Measurements from ENCODE around the gene SLC35B2. TPM values are rescaled to one million over a fixed set of nuclear protein-coding genes. Genes with fewer than 3 reads are reported as not detected.

The SLC35B2 gene
- total RNA-seq, 1 experiment from 2014 or later, result 143 TPM

GRCh38 chr6:44228031-44228430, 29.3 kb downstream of the SLC35B2 start:
- Mint-ChIP-seq H3K9me3 (ENCODE audit: low read depth, unreplicated experiment) (no peaks in the 10 kb centered on the region), H3K4me3 (ENCODE audit: low read depth, unreplicated experiment) (no peak overlapping the region), H3K4me1 (ENCODE audit: low read depth, unreplicated experiment) (peaks cover 31% of the 10 kb centered on the region), H3K27ac (ENCODE audit: unreplicated experiment) (no peak overlapping the region), H3K27me3 (ENCODE audit: unreplicated experiment) (no peaks in the 10 kb centered on the region), H3K36me3 (ENCODE audit: insufficient read depth, unreplicated experiment) (peaks cover 24% of the 10 kb centered on the region)
- no TSS peak for BruUV-seq (replicated peaks)
- no peak for TF ChIP-seq CTCF (IDR thresholded peaks at IDR 0.05; ENCODE audit: unreplicated experiment)
- no peak for DNase-seq
- intact Hi-C loops (cut with micrococcal nuclease; ENCODE audit: unreplicated experiment), result no loop called here
- CTCF ChIA-PET, result interaction anchor here (1.1 to 1.9 kb wide), 2 partner anchors 10 to 51 kb away, joined by 3 to 5 read pairs; no protein-coding TSS in a partner anchor

GRCh38 chr6:44227148-44227793, 30.1 kb downstream of the SLC35B2 start:
- Mint-ChIP-seq H3K9me3 (ENCODE audit: low read depth, unreplicated experiment) (no peaks in the 10 kb centered on the region), H3K4me1 (ENCODE audit: low read depth, unreplicated experiment) (peaks cover 38% of the 10 kb centered on the region), H3K27me3 (ENCODE audit: unreplicated experiment) (no peaks in the 10 kb centered on the region), H3K4me3 (ENCODE audit: low read depth, unreplicated experiment) (no peak overlapping the region), H3K36me3 (ENCODE audit: insufficient read depth, unreplicated experiment) (peaks cover 28% of the 10 kb centered on the region), H3K27ac (ENCODE audit: unreplicated experiment) (no peak overlapping the region)
- intact Hi-C loops (cut with micrococcal nuclease; ENCODE audit: unreplicated experiment), result no loop called here
- DNase-seq, result no peak
- no peak for TF ChIP-seq CTCF (IDR thresholded peaks at IDR 0.05; ENCODE audit: unreplicated experiment)
- no TSS peak for BruUV-seq (replicated peaks)
- CTCF ChIA-PET, result interaction anchor here (1.1 to 1.9 kb wide), 2 partner anchors 10 to 50 kb away, joined by 3 to 5 read pairs; no protein-coding TSS in a partner anchor

GRCh38 chr6:44226368-44227147, 30.8 kb downstream of the SLC35B2 start:
- Mint-ChIP-seq H3K4me1 (ENCODE audit: low read depth, unreplicated experiment) (peaks cover 45% of the 10 kb centered on the region), H3K27ac (ENCODE audit: unreplicated experiment) (no peak overlapping the region), H3K9me3 (ENCODE audit: low read depth, unreplicated experiment) (no peaks in the 10 kb centered on the region), H3K27me3 (ENCODE audit: unreplicated experiment) (no peaks in the 10 kb centered on the region), H3K4me3 (ENCODE audit: low read depth, unreplicated experiment) (no peak overlapping the region), H3K36me3 (ENCODE audit: insufficient read depth, unreplicated experiment) (peaks cover 28% of the 10 kb centered on the region)
- CTCF ChIA-PET, result interaction anchor here (1.9 kb wide), 1 partner anchor 11 kb away, joined by 5 read pairs; no protein-coding TSS in a partner anchor
- TF ChIP-seq CTCF (IDR thresholded peaks at IDR 0.05; ENCODE audit: unreplicated experiment), result no peak
- BruUV-seq (replicated peaks), result no TSS peak
- DNase-seq, result no peak
- intact Hi-C loops (cut with micrococcal nuclease; ENCODE audit: unreplicated experiment), result no loop called here

- no peak overlapping the region for H3K4me3 Mint-ChIP-seq (ENCODE audit: low read depth, unreplicated experiment)
- intact Hi-C loops (cut with micrococcal nuclease; ENCODE audit: unreplicated experiment), result no loop called here
- CTCF ChIA-PET, result interaction anchor here (0.5 to 2.7 kb wide), 3 partner anchors 8 to 22 kb away, joined by 3 to 12 read pairs (median 7); no protein-coding TSS in a partner anchor
- no TSS peak for BruUV-seq (replicated peaks)
- H3K27ac Mint-ChIP-seq (ENCODE audit: unreplicated experiment), result no peak overlapping the region
- no peak for TF ChIP-seq CTCF (IDR thresholded peaks at IDR 0.05; ENCODE audit: unreplicated experiment)
- H3K9me3 Mint-ChIP-seq (ENCODE audit: low read depth, unreplicated experiment), result no peaks in the 10 kb centered on the region
- peaks cover 34% of the 10 kb centered on the region for H3K36me3 Mint-ChIP-seq (ENCODE audit: insufficient read depth, unreplicated experiment)
- H3K27me3 Mint-ChIP-seq (ENCODE audit: unreplicated experiment), result no peaks in the 10 kb centered on the region
- peaks cover 53% of the 10 kb centered on the region for H3K4me1 Mint-ChIP-seq (ENCODE audit: low read depth, unreplicated experiment)
- no peak for DNase-seq
Observed at GRCh38 chr6:44225579-44226325, 31.6 kb downstream of the SLC35B2 start.
